Measurements from ENCODE around the gene KCNH5. TPM values are rescaled to one million over a fixed set of nuclear protein-coding genes. Genes with fewer than 3 reads are reported as not detected.

The KCNH5 gene
- total RNA-seq, 4 donors from 2014 or later = not detected

DNA sequence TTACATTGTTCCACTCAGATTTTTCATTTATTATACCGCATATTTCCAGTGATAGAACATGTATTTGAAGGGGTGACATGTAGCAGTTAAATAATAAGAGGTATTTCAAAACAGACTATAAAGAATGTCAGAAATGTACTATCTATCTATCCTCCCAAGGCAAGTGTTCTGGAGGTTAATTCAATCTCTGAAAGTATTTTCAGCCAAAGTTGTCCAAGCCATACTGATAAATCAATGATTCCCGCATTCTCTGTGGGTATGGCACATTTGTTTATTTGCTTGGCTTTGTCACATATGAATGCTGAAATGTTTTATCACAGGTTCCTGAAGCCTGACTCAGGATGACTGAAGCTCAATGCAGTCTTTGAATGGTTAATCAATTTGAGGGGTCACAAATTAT is 35.8 kb downstream of the KCNH5 start:
- TF ChIP-seq, protein P1, sequence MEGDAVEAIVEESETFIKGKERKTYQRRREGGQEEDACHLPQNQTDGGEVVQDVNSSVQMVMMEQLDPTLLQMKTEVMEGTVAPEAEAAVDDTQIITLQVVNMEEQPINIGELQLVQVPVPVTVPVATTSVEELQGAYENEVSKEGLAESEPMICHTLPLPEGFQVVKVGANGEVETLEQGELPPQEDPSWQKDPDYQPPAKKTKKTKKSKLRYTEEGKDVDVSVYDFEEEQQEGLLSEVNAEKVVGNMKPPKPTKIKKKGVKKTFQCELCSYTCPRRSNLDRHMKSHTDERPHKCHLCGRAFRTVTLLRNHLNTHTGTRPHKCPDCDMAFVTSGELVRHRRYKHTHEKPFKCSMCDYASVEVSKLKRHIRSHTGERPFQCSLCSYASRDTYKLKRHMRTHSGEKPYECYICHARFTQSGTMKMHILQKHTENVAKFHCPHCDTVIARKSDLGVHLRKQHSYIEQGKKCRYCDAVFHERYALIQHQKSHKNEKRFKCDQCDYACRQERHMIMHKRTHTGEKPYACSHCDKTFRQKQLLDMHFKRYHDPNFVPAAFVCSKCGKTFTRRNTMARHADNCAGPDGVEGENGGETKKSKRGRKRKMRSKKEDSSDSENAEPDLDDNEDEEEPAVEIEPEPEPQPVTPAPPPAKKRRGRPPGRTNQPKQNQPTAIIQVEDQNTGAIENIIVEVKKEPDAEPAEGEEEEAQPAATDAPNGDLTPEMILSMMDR (IDR thresholded peaks at IDR 0.05; ENCODE audit: low read depth) = no peak

DNA sequence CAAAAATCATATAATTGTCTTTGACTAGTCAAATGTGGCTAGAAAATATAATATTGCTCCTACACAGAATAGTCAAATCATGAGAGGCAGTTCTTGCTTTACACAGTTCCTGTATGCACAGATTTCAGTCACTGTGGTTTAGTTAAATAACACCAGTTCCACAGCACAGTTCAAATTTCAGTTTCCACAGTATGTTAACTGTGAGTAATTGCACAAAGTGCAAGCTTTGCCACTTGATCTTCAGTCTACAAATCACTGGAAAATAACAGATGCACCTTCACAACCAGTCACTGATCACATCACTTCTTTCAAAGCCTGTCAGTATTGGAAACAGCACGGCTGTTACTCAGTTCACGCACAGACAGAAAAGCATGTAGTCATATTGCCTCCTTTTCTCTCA is 38.7 kb downstream of the KCNH5 start:
- TF ChIP-seq, protein P1 (IDR thresholded peaks at IDR 0.05; ENCODE audit: low read depth) = no peak

DNA sequence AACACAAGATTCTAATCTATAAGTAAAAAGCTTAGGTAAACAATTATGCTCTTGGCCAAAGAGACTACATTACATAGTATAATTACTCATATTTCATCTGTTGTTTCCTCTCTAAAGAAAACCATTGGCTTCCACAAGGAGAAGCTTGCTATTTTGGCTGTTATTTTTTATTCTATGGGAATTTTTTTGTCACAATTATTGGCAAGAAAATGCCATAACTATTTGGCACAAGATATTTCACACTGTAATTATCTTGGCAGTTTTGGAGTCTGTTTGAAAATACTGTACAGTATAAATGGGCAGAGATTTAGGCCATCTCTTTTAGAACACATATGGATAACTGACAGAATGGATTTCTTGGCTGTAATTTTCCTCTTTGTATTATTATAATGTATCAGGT is 51.2 kb downstream of the KCNH5 start:
- TF ChIP-seq, protein P1 (IDR thresholded peaks at IDR 0.05; ENCODE audit: low read depth) = no peak

DNA sequence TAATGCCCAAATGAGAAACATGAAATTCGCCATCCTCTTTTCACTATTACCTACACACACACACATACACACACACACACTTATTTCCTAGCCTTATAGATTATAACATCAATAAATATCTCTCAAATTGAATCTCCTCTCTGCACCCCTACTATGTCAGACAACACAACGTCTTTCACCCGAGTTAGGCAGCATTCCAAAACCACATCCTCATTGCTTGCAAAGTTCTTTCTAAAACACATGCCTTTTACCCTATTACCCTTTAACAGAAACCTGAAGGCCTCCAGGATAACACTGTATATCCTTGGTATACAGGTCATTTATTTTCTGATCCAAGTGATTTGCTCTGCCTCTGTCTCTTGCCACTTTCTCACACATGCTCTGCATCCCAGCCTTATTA is 56.3 kb downstream of the KCNH5 start:
- TF ChIP-seq, protein P1 (IDR thresholded peaks at IDR 0.05; ENCODE audit: low read depth) = no peak

DNA sequence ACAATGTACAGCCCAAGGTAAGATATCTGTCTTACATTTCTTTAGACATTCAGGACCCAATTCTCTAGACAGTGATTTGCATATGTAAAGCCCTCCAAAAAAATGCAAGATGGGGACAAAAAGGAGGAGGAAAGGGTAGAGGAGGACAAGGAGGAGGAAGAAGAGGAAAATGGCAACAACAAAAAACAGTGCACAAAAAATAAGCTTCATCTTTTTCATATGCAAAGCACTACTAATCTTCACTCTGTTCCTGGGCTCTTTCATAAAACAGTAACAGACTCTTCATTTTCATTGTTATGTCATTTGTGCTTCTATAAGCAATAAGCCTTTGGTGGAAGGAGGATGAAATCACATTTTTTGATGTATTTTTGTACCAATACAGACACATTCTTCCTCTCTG is 61.4 kb downstream of the KCNH5 start:
- TF ChIP-seq, protein P1 (IDR thresholded peaks at IDR 0.05; ENCODE audit: low read depth) = no peak

DNA sequence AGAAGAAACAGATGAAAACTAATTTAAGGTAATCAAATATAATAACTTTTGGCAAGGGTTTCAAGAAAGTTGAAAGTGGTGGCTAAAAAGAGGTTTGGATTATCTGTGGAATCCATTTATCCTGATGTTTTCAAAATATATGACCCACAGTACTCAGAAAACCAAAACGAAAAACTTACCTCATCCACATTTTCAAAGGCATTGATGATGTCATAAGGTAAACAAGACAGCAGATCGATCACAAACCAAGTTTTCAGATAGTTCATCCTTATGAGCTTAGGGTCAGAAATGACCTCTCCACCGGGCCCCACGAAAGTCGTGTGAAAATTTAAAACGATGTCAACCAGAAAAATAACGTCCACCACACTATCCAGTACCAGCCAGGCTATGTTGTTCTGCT is 64.6 kb downstream of the KCNH5 start:
- TF ChIP-seq, protein P1 (IDR thresholded peaks at IDR 0.05; ENCODE audit: low read depth) = no peak

DNA sequence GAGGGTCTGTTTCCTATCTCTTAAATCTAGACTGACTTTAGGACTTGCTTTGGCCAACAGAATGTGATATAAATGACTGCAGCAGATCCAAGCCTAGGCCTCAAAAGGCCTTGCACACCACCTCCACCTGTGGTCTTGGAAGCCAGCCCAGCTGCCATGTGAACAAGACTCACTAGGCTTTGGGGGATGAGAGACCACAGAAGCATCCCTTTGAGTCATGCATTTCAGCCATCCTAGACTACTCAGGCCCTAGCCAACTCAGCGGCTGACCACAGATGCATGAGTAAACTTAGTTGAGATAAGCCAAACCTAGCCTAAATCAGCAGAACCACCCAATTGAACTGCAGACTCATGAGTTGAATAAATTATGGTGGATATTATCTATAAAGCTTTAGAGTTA is 87.7 kb downstream of the KCNH5 start:
- TF ChIP-seq, protein P1 (IDR thresholded peaks at IDR 0.05; ENCODE audit: low read depth) = no peak

Data from subcutaneous adipose tissue (tissue), 4 donors.